ENCODE data around the gene ACACA. TPM values are rescaled to one million over a fixed set of nuclear protein-coding genes. Genes with fewer than 3 reads are reported as not detected.

The ACACA gene
- total RNA-seq, 1 donor from 2014 or later = 111 TPM

DNA sequence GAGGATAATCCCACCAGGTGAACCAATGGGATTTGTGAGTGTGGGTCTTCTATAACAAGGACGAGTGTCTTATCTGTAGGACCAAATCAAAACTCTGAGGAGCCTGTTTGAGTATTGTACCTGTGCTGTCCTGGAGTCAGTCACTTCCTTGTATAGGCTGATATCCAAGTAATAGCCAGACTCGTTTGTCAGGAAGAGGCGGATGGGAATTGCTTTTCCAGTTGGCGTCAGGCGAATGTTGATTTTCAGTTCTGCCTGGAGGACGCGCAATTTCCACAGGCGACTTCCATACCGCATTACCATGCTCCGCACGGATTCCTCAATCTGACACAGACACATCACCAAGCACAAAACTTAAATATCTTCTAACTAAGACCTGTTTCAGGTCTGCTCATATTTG lies 218.5 kb downstream of the ACACA start:
- no peaks in the 10 kb centered on the region for H3K27me3 Mint-ChIP-seq
- DNase-seq (ENCODE audit: low spot score, unreplicated experiment) = no peak
- peaks cover 11% of the 10 kb centered on the region for H3K36me3 Mint-ChIP-seq (ENCODE audit: insufficient read depth)
- no peak overlapping the region for H3K4me3 Mint-ChIP-seq (ENCODE audit: low read depth)
- TF ChIP-seq, protein P1, sequence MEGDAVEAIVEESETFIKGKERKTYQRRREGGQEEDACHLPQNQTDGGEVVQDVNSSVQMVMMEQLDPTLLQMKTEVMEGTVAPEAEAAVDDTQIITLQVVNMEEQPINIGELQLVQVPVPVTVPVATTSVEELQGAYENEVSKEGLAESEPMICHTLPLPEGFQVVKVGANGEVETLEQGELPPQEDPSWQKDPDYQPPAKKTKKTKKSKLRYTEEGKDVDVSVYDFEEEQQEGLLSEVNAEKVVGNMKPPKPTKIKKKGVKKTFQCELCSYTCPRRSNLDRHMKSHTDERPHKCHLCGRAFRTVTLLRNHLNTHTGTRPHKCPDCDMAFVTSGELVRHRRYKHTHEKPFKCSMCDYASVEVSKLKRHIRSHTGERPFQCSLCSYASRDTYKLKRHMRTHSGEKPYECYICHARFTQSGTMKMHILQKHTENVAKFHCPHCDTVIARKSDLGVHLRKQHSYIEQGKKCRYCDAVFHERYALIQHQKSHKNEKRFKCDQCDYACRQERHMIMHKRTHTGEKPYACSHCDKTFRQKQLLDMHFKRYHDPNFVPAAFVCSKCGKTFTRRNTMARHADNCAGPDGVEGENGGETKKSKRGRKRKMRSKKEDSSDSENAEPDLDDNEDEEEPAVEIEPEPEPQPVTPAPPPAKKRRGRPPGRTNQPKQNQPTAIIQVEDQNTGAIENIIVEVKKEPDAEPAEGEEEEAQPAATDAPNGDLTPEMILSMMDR (IDR thresholded peaks at IDR 0.05; ENCODE audit: unreplicated experiment) = no peak
- no peaks in the 10 kb centered on the region for H3K9me3 Mint-ChIP-seq (ENCODE audit: low read depth)
- no peaks in the 10 kb centered on the region for H3K4me1 Mint-ChIP-seq (ENCODE audit: low read depth)
- H3K27ac Mint-ChIP-seq = no peak overlapping the region

DNA sequence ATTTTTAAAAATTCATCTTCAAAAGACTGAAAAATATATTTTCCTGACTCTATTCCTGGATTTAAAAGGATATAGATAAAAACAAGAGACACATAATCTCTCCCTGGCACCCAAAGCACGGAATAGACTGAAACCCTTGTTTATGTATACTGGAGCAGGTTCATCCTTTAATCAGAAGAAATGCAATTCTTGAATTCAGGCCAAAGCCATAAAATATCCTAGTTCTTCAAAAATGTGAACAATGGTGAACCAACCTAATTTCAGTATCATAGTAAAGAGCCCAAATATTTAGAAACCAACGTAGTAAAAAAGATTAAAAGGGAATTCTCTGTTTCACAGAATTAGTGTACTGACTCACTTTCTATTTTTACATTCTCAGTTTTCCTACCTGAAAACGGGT lies 219.4 kb downstream of the ACACA start:
- Mint-ChIP-seq H3K9me3 (ENCODE audit: low read depth) (no peaks in the 10 kb centered on the region), H3K4me1 (ENCODE audit: low read depth) (peaks cover 4% of the 10 kb centered on the region), H3K27me3 (no peaks in the 10 kb centered on the region), H3K4me3 (ENCODE audit: low read depth) (no peak overlapping the region), H3K36me3 (ENCODE audit: insufficient read depth) (peaks cover 11% of the 10 kb centered on the region), H3K27ac (no peak overlapping the region)
- TF ChIP-seq, protein P1 (IDR thresholded peaks at IDR 0.05; ENCODE audit: unreplicated experiment) = no peak
- DNase-seq (ENCODE audit: low spot score, unreplicated experiment) = no peak

DNA sequence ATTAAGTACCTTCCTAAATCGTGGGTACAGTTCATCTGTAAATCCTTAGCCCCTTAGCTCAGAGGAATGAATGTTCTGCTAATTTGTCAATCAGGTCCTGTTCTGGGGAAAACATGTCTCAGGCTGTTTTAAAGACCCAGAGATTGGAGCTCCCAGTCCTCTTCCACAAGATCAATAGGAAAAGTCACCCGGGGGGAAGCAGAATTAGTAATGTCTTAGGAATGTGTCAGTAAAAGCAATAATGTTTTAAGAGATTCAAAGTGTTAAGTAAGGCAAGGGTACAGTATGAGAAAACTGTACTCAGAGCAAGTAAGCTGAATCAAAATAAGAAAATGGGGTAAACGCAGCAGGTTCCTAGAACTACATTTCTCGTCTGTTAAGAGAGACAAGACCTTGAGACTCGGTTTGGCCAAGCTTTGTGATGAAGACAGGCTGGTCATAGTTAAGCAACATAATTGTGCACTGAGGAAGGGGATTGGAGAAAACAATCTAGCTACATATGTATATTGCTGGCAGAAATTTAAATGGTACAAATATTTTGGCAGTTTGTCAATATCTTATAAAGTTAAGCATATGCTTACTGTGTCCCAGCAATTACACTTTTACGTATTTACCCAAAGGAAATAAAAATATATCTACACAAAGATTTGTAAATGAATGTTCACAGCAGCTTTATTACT lies 223.7 kb downstream of the ACACA start:
- Mint-ChIP-seq H3K4me1 (ENCODE audit: low read depth) (peaks cover 4% of the 10 kb centered on the region), H3K27me3 (no peaks in the 10 kb centered on the region), H3K27ac (peak overlapping the region; percentile 57), H3K4me3 (ENCODE audit: low read depth) (no peak overlapping the region), H3K9me3 (ENCODE audit: low read depth) (no peaks in the 10 kb centered on the region), H3K36me3 (ENCODE audit: insufficient read depth) (peaks cover 6% of the 10 kb centered on the region)
- TF ChIP-seq, protein P1 (IDR thresholded peaks at IDR 0.05; ENCODE audit: unreplicated experiment) = no peak
- DNase-seq (ENCODE audit: low spot score, unreplicated experiment) = no peak

DNA sequence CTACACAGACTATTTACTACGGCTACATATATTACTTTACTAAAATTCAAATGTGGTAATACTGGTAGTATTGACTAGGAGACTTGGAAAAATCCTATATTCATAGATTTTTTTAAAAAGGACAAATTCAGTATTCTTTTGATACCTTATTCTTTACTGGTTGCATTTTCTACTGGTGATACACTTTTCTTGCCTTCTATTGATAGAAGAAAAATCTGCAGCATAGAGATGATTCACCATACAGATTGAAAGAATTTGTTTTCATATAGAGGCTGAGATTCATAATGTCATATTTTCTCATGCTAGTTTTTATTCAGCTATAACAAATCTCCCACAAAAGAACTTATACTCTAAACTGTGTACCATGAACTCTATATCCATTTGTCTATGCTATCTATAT lies 226.3 kb downstream of the ACACA start:
- no peak overlapping the region for H3K27ac Mint-ChIP-seq
- H3K9me3 Mint-ChIP-seq (ENCODE audit: low read depth) = no peaks in the 10 kb centered on the region
- no peaks in the 10 kb centered on the region for H3K27me3 Mint-ChIP-seq
- TF ChIP-seq, protein P1 (IDR thresholded peaks at IDR 0.05; ENCODE audit: unreplicated experiment) = no peak
- no peak overlapping the region for H3K4me3 Mint-ChIP-seq (ENCODE audit: low read depth)
- peaks cover 4% of the 10 kb centered on the region for H3K4me1 Mint-ChIP-seq (ENCODE audit: low read depth)
- peaks cover 1% of the 10 kb centered on the region for H3K36me3 Mint-ChIP-seq (ENCODE audit: insufficient read depth)
- no peak for DNase-seq (ENCODE audit: low spot score, unreplicated experiment)

DNA sequence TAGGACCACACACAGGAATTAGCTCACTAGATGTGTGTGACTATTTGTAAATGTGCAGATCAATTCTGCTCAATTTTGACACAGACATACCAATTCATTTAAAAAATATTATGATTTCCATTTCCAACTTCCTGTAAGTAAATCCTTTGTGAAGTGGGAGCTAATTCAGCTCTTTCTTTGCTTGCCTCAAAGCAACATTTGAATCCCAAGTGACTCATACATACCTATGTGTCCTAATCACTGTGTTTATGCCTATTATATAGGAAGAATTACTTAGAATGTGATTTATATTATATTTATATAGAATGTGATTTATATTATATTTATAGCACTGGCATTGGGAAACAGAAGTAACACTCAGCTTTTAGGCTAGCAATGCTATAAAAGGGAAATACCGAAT lies 226.7 kb downstream of the ACACA start:
- no peak overlapping the region for H3K27ac Mint-ChIP-seq
- no peaks in the 10 kb centered on the region for H3K27me3 Mint-ChIP-seq
- H3K4me3 Mint-ChIP-seq (ENCODE audit: low read depth) = no peak overlapping the region
- peaks cover 1% of the 10 kb centered on the region for H3K36me3 Mint-ChIP-seq (ENCODE audit: insufficient read depth)
- TF ChIP-seq, protein P1 (IDR thresholded peaks at IDR 0.05; ENCODE audit: unreplicated experiment) = no peak
- H3K9me3 Mint-ChIP-seq (ENCODE audit: low read depth) = no peaks in the 10 kb centered on the region
- peaks cover 4% of the 10 kb centered on the region for H3K4me1 Mint-ChIP-seq (ENCODE audit: low read depth)
- no peak for DNase-seq (ENCODE audit: low spot score, unreplicated experiment)
